Measurements from ENCODE around the gene KCNJ10. TPM values are rescaled to one million over a fixed set of nuclear protein-coding genes. Genes with fewer than 3 reads are reported as not detected.

The KCNJ10 gene
- total RNA-seq, 1 donor from 2014 or later: 0.27 TPM

DNA sequence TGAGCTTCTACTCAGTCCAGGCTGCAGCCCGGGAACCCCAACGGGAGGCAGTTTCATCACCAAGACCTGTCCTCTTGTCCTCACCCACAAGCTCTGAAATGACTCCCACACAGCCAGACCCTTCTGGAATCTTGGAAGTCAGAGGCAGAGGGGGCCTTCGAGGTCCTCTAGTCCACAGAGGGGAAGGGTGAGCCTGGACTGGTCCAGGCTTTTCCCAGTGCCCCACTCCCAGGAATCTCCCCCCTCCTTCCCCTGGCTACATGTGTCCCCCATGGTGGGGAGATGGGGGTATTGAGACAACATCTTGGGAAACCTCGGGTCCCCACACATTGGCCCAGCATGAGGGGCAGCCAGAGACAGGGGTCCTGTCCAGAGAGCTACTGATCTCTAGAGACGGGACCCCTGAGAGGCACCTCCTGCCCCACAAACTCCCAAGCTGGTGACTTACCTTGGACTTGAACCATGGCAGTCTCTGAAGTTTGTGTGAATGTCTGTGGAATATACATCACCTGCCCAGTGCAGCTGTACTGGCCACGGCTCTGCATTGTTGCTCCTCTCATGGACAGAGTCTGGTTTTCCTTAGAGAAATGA is 96.5 kb downstream of the KCNJ10 start:
- H3K79me2 ChIP-seq (ENCODE audit: insufficient read depth, low read length): no peaks in the 10 kb centered on the region
- H3K9ac ChIP-seq (ENCODE audit: low read length): no peak overlapping the region
- H3K27ac ChIP-seq (ENCODE audit: low read depth, low read length): no peak overlapping the region
- H3K27ac Mint-ChIP-seq (ENCODE audit: unreplicated experiment): no peak overlapping the region
- peaks cover 12% of the 10 kb centered on the region for H3K27me3 ChIP-seq (ENCODE audit: insufficient read depth, low read length)
- no peaks in the 10 kb centered on the region for H3K36me3 Mint-ChIP-seq (ENCODE audit: low read depth, unreplicated experiment)
- H3K4me3 ChIP-seq (ENCODE audit: insufficient read depth, low read depth, low read length): no peak overlapping the region
- no peaks in the 10 kb centered on the region for H3K9me3 ChIP-seq (ENCODE audit: insufficient read depth, low read depth, low read length)
- H4K20me1 ChIP-seq (ENCODE audit: insufficient read depth, low read length): no peaks in the 10 kb centered on the region
- peaks cover 3% of the 10 kb centered on the region for H3K9me3 Mint-ChIP-seq (ENCODE audit: unreplicated experiment)
- FAIRE-seq (no peak), DNase-seq (ENCODE audit: low read depth) (no peak)
- H2AFZ ChIP-seq (ENCODE audit: low read depth, low read length): no peak overlapping the region
- H3K4me1 Mint-ChIP-seq (ENCODE audit: low read depth, unreplicated experiment): peaks cover 1% of the 10 kb centered on the region
- no peak overlapping the region for H3K4me3 Mint-ChIP-seq (ENCODE audit: unreplicated experiment)
- no peaks in the 10 kb centered on the region for H3K36me3 ChIP-seq (ENCODE audit: insufficient read depth, low read length)
- H3K4me2 ChIP-seq (ENCODE audit: low read length): no peak overlapping the region
- H3K27me3 Mint-ChIP-seq (ENCODE audit: low read depth, unreplicated experiment): peaks cover 18% of the 10 kb centered on the region
- TF ChIP-seq, protein P1, sequence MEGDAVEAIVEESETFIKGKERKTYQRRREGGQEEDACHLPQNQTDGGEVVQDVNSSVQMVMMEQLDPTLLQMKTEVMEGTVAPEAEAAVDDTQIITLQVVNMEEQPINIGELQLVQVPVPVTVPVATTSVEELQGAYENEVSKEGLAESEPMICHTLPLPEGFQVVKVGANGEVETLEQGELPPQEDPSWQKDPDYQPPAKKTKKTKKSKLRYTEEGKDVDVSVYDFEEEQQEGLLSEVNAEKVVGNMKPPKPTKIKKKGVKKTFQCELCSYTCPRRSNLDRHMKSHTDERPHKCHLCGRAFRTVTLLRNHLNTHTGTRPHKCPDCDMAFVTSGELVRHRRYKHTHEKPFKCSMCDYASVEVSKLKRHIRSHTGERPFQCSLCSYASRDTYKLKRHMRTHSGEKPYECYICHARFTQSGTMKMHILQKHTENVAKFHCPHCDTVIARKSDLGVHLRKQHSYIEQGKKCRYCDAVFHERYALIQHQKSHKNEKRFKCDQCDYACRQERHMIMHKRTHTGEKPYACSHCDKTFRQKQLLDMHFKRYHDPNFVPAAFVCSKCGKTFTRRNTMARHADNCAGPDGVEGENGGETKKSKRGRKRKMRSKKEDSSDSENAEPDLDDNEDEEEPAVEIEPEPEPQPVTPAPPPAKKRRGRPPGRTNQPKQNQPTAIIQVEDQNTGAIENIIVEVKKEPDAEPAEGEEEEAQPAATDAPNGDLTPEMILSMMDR (IDR thresholded peaks at IDR 0.05; ENCODE audit: insufficient read depth, low read depth, low read length): no peak
- TF ChIP-seq EZH2 (IDR thresholded peaks at IDR 0.05; ENCODE audit: insufficient read depth, low read length): no peak
- no peaks in the 10 kb centered on the region for H3K4me1 ChIP-seq (ENCODE audit: insufficient read depth, low read length)

DNA sequence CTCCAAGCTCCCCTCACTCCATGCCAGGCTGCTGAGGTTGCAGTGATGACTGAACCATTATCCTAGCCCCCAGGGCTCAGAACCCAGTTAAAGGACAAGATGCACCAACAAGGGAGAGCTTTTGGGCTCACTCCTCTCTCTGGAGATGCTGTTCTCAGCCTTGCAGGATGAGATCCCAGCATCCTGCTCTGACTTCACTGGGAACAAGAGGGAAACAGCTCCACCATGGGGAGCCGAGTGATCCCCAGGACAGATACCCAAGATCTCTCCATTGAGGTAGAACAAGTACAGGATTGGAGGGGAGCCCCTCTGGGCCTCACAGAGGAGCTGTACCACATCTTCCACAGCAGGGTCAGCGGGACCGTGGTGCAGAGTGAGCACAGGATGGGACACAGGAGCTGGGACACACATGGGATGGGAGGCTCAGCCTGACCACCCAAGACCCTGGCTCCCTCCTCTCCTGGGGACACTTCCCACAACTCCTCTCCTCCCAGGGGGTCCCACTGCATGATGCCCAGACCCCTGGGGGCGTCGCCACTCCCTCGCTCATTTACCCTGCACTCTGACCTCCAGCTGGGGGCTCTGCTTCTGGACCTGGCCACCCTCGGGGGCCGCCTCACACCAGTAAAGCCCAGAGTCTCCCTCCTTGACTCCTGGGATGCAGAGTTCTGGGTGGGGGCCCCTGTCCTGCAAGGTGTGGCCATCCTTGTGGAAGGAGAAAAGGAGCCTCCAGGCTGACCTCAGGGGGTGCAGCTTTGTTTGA is 97.3 kb downstream of the KCNJ10 start:
- no peaks in the 10 kb centered on the region for H3K36me3 Mint-ChIP-seq (ENCODE audit: low read depth, unreplicated experiment)
- Histone ChIP-seq H4K20me1 (ENCODE audit: insufficient read depth, low read length) (no peaks in the 10 kb centered on the region), H3K36me3 (ENCODE audit: insufficient read depth, low read length) (no peaks in the 10 kb centered on the region), H3K27me3 (ENCODE audit: insufficient read depth, low read length) (peaks cover 8% of the 10 kb centered on the region), H3K4me3 (ENCODE audit: insufficient read depth, low read depth, low read length) (no peak overlapping the region), H3K4me2 (ENCODE audit: low read length) (no peak overlapping the region), H3K79me2 (ENCODE audit: insufficient read depth, low read length) (no peaks in the 10 kb centered on the region), H3K9me3 (ENCODE audit: insufficient read depth, low read depth, low read length) (no peaks in the 10 kb centered on the region), H3K4me1 (ENCODE audit: insufficient read depth, low read length) (no peaks in the 10 kb centered on the region), H3K9ac (ENCODE audit: low read length) (no peak overlapping the region), H3K27ac (ENCODE audit: low read depth, low read length) (no peak overlapping the region), H2AFZ (ENCODE audit: low read depth, low read length) (no peak overlapping the region)
- H3K27me3 Mint-ChIP-seq (ENCODE audit: low read depth, unreplicated experiment): peaks cover 16% of the 10 kb centered on the region
- no peak for TF ChIP-seq EZH2 (IDR thresholded peaks at IDR 0.05; ENCODE audit: insufficient read depth, low read length)
- TF ChIP-seq, protein P1 (IDR thresholded peaks at IDR 0.05; ENCODE audit: insufficient read depth, low read depth, low read length): no peak
- no peak for FAIRE-seq
- H3K9me3 Mint-ChIP-seq (ENCODE audit: unreplicated experiment): peaks cover 3% of the 10 kb centered on the region
- DNase-seq (ENCODE audit: low read depth): no peak
- H3K4me1 Mint-ChIP-seq (ENCODE audit: low read depth, unreplicated experiment): peaks cover 1% of the 10 kb centered on the region
- H3K27ac Mint-ChIP-seq (ENCODE audit: unreplicated experiment): no peak overlapping the region
- no peak overlapping the region for H3K4me3 Mint-ChIP-seq (ENCODE audit: unreplicated experiment)

DNA sequence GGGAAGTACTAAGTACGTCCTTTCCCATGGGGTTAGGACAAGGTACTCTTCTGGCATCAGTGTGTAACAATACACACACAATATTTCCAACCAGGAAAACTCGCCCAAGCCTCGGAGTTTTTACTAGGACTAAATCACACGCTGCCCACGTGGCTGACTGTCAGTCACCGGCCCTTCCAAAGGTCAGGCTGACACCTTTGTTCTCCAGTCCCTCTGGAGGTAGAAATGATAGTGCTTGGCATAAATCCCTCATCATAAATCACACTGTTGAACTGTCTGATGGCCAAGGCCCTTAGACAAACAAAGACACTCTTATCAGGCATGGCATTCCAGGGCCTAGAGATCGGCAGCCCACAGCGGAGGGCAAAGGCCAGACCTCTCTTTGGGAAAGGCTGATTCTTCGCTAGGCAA is 99.0 kb downstream of the KCNJ10 start:
- no peak for DNase-seq (ENCODE audit: low read depth)
- peaks cover 3% of the 10 kb centered on the region for H3K9me3 Mint-ChIP-seq (ENCODE audit: unreplicated experiment)
- H3K79me2 ChIP-seq (ENCODE audit: insufficient read depth, low read length): no peaks in the 10 kb centered on the region
- no peaks in the 10 kb centered on the region for H3K36me3 Mint-ChIP-seq (ENCODE audit: low read depth, unreplicated experiment)
- H3K4me1 Mint-ChIP-seq (ENCODE audit: low read depth, unreplicated experiment): peaks cover 1% of the 10 kb centered on the region
- H4K20me1 ChIP-seq (ENCODE audit: insufficient read depth, low read length): no peaks in the 10 kb centered on the region
- no peaks in the 10 kb centered on the region for H3K36me3 ChIP-seq (ENCODE audit: insufficient read depth, low read length)
- no peak overlapping the region for H3K4me3 Mint-ChIP-seq (ENCODE audit: unreplicated experiment)
- no peaks in the 10 kb centered on the region for H3K9me3 ChIP-seq (ENCODE audit: insufficient read depth, low read depth, low read length)
- H3K4me2 ChIP-seq (ENCODE audit: low read length): no peak overlapping the region
- TF ChIP-seq, protein P1 (IDR thresholded peaks at IDR 0.05; ENCODE audit: insufficient read depth, low read depth, low read length): no peak
- TF ChIP-seq EZH2 (IDR thresholded peaks at IDR 0.05; ENCODE audit: insufficient read depth, low read length): no peak
- H3K27ac ChIP-seq (ENCODE audit: low read depth, low read length): no peak overlapping the region
- no peak overlapping the region for H3K27ac Mint-ChIP-seq (ENCODE audit: unreplicated experiment)
- FAIRE-seq: no peak
- H3K9ac ChIP-seq (ENCODE audit: low read length): no peak overlapping the region
- H3K27me3 Mint-ChIP-seq (ENCODE audit: low read depth, unreplicated experiment): peaks cover 4% of the 10 kb centered on the region
- H3K4me1 ChIP-seq (ENCODE audit: insufficient read depth, low read length): no peaks in the 10 kb centered on the region
- no peak overlapping the region for H3K4me3 ChIP-seq (ENCODE audit: insufficient read depth, low read depth, low read length)
- peaks cover 8% of the 10 kb centered on the region for H3K27me3 ChIP-seq (ENCODE audit: insufficient read depth, low read length)
- H2AFZ ChIP-seq (ENCODE audit: low read depth, low read length): no peak overlapping the region

Measured in astrocyte (in vitro differentiated cells and primary cell).